ENCODE results near the gene SMIM1.
"Not testable (repeated sequence)": the region's sequence is repeated elsewhere in the genome, so short reads cannot be mapped to it uniquely, and the experiment has no call there.

Gene SMIM1

GRCh38 chr1:3736708-3737107, 35.8 kb upstream of the SMIM1 start:
- DNase-seq (ENCODE audit: low read depth): no peak

DNA sequence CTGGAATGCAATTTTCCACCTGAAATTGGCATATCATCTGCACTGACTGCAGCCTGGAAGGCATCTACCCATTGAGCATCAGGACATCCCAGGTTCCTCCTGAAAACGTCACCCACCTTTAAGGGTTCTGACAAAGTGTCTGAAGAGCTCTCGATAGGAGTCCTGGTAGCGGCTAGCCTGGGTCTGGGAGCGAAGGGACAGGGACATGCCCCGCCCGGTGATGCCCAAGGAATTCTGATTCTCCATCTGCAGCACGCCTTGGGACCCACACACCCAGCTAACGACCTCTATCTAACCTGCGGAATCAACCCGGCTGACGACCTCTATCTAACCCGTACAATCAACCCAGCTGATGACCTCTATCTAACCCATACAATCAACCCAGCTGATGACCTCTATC, 33.6 kb upstream of the SMIM1 start:
- no peak for DNase-seq (ENCODE audit: low read depth)

DNA sequence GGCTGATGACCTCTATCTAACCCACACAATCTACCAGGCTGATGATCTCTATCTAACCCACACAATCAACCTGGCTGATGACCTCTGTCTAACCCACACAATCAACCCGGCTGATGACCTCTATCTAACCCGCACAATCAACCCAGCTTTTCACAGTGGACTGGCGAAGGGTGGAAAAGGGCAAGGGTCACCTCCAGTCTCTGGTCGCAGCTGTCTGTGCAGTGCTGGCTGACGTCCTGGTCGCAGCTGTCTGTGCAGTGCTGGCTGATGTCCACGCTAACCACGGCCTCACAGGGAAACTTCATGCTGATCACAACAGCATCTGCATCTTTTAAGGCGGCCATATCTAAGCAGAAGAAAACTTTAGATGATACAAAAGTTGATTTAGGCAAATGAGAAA, 32.5 kb upstream of the SMIM1 start:
- no peak for DNase-seq (ENCODE audit: low read depth)

GRCh38 chr1:3740752-3741151, 31.8 kb upstream of the SMIM1 start:
- DNase-seq (ENCODE audit: low read depth): no peak

DNA sequence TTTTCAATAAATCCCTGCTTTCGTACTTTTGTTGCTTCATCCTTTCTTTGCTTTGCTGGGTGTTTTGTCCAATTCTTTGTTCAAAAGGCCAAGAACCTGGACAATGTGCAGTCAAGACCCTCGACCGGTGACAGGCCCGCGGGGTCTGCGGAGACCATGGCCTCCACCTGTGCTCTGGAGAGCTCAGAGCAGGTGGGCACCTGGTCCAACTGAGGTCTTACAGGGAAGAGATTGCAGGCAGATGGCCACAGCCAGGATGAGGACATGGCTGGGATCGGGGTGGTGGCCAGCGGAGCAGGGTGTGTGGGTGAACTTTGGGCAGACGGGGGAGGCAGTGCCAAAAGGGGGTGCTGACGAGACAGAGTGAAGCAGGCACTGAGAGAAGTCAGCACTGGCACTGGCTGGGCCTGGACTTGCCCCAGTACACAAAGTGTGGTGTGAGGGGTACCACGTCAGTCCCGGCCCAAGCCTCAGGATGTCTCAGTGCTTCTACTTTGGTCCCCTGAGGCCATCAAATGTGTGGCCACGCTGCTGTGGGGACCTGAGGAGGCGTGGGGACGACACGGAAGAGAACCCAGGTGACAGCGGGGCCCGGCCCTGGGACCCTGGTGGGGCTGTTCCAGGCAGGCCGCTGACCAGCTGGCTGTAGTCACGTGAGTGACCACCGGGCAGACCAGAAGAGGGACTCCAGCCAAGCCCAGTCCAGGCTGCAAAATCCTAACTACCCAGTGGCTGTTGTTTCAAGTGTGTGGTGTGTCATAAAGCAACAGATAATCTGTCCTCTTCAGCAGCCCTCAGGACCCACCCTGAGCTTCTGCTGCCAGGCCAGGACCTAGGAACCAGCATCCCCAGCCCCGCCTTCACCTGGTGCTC, 30.7 kb upstream of the SMIM1 start:
- no peak for DNase-seq (ENCODE audit: low read depth)

GRCh38 chr1:3742439-3743298, 29.9 kb upstream of the SMIM1 start:
- DNase-seq (ENCODE audit: low read depth): no peak

DNA sequence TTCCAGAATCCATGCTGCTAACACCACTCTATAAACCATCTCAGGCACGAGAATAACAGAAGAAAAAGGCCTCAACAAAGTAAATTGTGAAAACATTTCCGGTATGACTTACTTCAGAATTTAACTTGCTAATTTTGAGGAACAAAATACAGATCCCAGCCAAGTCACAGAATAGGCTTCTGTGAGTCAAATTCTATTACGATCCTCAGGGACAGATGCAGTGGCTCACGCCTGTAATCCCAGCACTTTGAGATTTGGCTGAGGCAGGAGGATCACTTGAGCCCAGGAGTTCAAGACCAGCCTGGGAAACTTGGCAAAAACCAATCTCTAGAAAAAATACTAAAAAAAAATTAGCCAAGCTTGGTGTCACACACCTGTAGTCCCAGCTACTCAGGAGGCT, 29.1 kb upstream of the SMIM1 start:
- DNase-seq (ENCODE audit: low read depth): no peak

DNA sequence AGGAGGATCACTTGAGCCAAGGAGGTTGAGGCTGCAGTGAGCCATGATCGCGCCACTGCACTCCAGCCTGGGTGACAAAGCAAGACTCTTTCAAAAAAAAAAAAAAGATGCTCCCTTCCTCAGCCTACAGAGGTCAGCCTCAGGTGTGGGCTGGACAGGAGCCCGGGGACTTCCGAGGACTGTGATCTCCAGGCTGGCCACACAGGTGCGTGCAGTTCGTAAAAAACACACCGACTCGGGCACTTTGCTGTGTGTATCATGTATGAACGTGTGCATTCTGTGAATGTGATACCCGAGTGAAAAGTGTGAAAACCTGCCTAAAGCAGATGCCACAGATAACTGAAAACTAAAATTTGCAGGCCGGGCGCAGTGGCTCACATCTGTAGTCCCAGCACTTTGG, 28.7 kb upstream of the SMIM1 start:
- no peak for DNase-seq (ENCODE audit: low read depth)

DNA sequence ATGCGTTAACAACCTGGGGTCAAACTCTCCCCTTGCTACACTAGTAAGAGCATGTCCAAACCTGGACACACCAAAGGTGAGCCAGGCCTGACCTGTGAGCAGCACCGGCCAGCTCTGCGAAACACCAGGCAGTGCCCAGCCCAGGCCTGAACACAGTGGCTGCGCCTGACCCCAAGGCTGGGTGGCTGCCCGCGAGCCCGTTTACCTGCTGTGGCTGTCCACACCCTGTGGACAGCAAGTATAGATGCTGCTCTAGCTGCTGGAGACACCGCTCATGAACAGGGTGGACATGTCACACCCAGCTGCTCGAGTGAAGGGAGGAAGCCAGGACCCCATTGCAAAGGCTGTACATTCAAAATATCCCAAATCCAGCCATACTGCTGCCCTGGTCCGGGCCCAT, 27.9 kb upstream of the SMIM1 start:
- no peak for DNase-seq (ENCODE audit: low read depth)

DNA sequence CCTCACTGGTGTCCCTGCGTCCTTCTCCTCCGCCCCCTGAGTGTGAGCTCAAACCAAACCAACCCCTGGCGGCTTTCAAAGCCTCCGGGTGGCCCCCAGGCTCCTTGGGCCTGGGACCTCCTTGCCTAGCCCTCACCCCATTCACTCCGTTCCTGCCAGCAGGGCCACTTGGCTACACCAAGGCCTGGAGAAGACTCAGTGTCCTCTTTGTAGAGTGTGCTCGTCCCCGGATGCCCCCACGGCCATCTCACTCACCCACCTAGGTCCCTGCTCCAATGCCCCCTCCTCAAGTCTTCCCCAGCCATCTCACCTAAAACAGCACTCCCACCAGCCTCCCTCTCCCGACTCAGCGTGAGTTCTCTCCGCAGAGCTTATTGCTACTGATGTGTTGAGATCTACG, 27.5 kb upstream of the SMIM1 start:
- no peak for DNase-seq (ENCODE audit: low read depth)

- DNase-seq (ENCODE audit: low read depth): no peak
Observed at GRCh38 chr1:3745590-3746381, 26.8 kb upstream of the SMIM1 start.

GRCh38 chr1:3746389-3746829, 26.1 kb upstream of the SMIM1 start:
- no peak for DNase-seq (ENCODE audit: low read depth)

- DNase-seq (ENCODE audit: low read depth): peak; percentile 78
Observed at GRCh38 chr1:3746830-3747521, 25.6 kb upstream of the SMIM1 start.

DNA sequence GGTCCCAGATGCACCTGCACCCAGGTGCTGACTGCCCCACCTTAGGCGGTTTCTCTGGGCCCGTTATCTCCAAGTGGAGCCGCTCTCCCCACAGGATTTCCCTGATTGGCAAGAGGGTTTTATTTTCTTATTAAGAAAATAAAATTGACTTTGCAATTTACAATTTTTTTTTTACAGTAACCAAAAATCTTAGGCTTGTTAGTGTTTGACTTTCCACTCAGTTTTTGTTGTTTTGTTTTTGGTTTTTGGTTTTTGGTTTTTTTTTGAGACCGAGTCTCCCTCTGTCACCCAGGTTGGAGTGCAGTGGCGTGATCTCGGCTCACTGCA, 25.1 kb upstream of the SMIM1 start:
- DNase-seq (ENCODE audit: low read depth): no peak

GRCh38 chr1:3747903-3748302, 24.6 kb upstream of the SMIM1 start:
- no peak for DNase-seq (ENCODE audit: low read depth)

GRCh38 chr1:3748316-3748900, 24.1 kb upstream of the SMIM1 start:
- not testable (repeated sequence) for DNase-seq (ENCODE audit: low read depth)

- DNase-seq (ENCODE audit: low read depth): no peak
Observed at GRCh38 chr1:3749512-3749911, 23.0 kb upstream of the SMIM1 start.

DNA sequence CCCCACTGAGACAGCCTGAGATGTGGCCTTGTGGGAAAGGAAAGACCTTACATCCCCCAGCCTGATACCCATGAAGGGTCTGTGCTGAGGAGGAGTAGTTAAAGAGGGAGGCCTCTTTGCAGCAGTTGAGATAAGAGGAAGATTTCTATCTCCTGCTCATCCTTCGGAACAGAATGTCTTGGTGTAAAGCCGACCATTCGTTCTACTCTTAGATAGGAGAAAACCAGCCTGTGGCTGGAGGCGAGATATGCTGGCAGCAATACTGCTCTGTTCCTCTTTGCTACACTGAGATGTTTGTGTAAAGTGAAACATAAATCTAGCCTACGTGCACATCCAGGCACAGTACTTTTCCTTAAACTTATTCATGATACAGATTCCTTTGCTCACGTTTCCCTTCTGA, 21.8 kb upstream of the SMIM1 start:
- DNase-seq (ENCODE audit: low read depth): no peak

- no peak for DNase-seq (ENCODE audit: low read depth)
Observed at GRCh38 chr1:3752400-3752945, 20.1 kb upstream of the SMIM1 start, which contains the start of gene CCDC27. Gene CCDC27 (plus strand): TSS chr1:3752450. CDS start chr1:3752482, 32 bp downstream.

- no peak for DNase-seq (ENCODE audit: low read depth)
Observed at GRCh38 chr1:3753656-3754454, 18.7 kb upstream of the SMIM1 start.
